ENCODE data around the gene BMP6.

Gene BMP6

GRCh38 chr6:7918403-7918802, 192.5 kb downstream of the BMP6 start:
- H3K36me3 ChIP-seq (replicated peaks; ENCODE audit: insufficient read depth, low read length) = no peaks in the 10 kb centered on the region
- H3F3A ChIP-seq (ENCODE audit: insufficient read depth, low read length) = peaks cover 43% of the 10 kb centered on the region
- no peak for TF ChIP-seq EZH2phosphoT487 (IDR thresholded peaks at IDR 0.05; ENCODE audit: low read length)
- no peak for TF ChIP-seq EZH2 (optimal IDR thresholded peaks at IDR 0.05; ENCODE audit: low read depth, low read length)
- TF ChIP-seq CTCF (IDR thresholded peaks at IDR 0.05; ENCODE audit: low read length) = no peak
- peak overlapping the region; percentile 54 for H3K4me2 ChIP-seq (ENCODE audit: low read depth, low read length)
- no peaks in the 10 kb centered on the region for H3K9me3 ChIP-seq (replicated peaks; ENCODE audit: insufficient read depth, low read length)
- no peak overlapping the region for H2AFZ ChIP-seq (ENCODE audit: low read length)
- H3K9me2 ChIP-seq (replicated peaks; ENCODE audit: insufficient read depth, low read length) = no peaks in the 10 kb centered on the region
- H3K9ac ChIP-seq (ENCODE audit: low read length) = peak overlapping the region; percentile 92
- H3K4me1 ChIP-seq (ENCODE audit: low read length) = peaks cover 77% of the 10 kb centered on the region
- H3K4me3 ChIP-seq (ENCODE audit: low read length) = no peak overlapping the region
- H3K27me3 ChIP-seq (replicated peaks; ENCODE audit: insufficient read depth, low read length) = no peaks in the 10 kb centered on the region
- peak overlapping the region; percentile 97 for H3K27ac ChIP-seq (ENCODE audit: low read length)
- no peak for DNase-seq
- H4K20me1 ChIP-seq (ENCODE audit: insufficient read depth, low read length) = no peaks in the 10 kb centered on the region
- H3K79me2 ChIP-seq (ENCODE audit: low read length) = peaks cover 57% of the 10 kb centered on the region

GRCh38 chr6:7919871-7920270, 194.0 kb downstream of the BMP6 start:
- H3K9me2 ChIP-seq (replicated peaks; ENCODE audit: insufficient read depth, low read length) = no peaks in the 10 kb centered on the region
- H3K9me3 ChIP-seq (replicated peaks; ENCODE audit: insufficient read depth, low read length) = no peaks in the 10 kb centered on the region
- no peak overlapping the region for H2AFZ ChIP-seq (ENCODE audit: low read length)
- H3K36me3 ChIP-seq (replicated peaks; ENCODE audit: insufficient read depth, low read length) = no peaks in the 10 kb centered on the region
- H3F3A ChIP-seq (ENCODE audit: insufficient read depth, low read length) = peaks cover 31% of the 10 kb centered on the region
- H3K27me3 ChIP-seq (replicated peaks; ENCODE audit: insufficient read depth, low read length) = no peaks in the 10 kb centered on the region
- H3K79me2 ChIP-seq (ENCODE audit: low read length) = peaks cover 42% of the 10 kb centered on the region
- H3K4me1 ChIP-seq (ENCODE audit: low read length) = peaks cover 62% of the 10 kb centered on the region
- no peak overlapping the region for H3K4me2 ChIP-seq (ENCODE audit: low read depth, low read length)
- H3K27ac ChIP-seq (ENCODE audit: low read length) = no peak overlapping the region
- DNase-seq = no peak
- H3K9ac ChIP-seq (ENCODE audit: low read length) = no peak overlapping the region
- no peaks in the 10 kb centered on the region for H4K20me1 ChIP-seq (ENCODE audit: insufficient read depth, low read length)
- TF ChIP-seq EZH2phosphoT487 (IDR thresholded peaks at IDR 0.05; ENCODE audit: low read length) (no peak), CTCF (IDR thresholded peaks at IDR 0.05; ENCODE audit: low read length) (no peak)
- H3K4me3 ChIP-seq (ENCODE audit: low read length) = no peak overlapping the region

GRCh38 chr6:7920425-7920824, 194.5 kb downstream of the BMP6 start:
- H3K9me3 ChIP-seq (replicated peaks; ENCODE audit: insufficient read depth, low read length) = no peaks in the 10 kb centered on the region

More at GRCh38 chr6:7920425-7920824, 194.5 kb downstream of the BMP6 start:
- no peak for DNase-seq
- Histone ChIP-seq H3F3A (ENCODE audit: insufficient read depth, low read length) (peaks cover 30% of the 10 kb centered on the region), H3K9me2 (replicated peaks; ENCODE audit: insufficient read depth, low read length) (no peaks in the 10 kb centered on the region), H3K36me3 (replicated peaks; ENCODE audit: insufficient read depth, low read length) (no peaks in the 10 kb centered on the region), H3K9ac (ENCODE audit: low read length) (no peak overlapping the region), H3K4me3 (ENCODE audit: low read length) (no peak overlapping the region), H3K79me2 (ENCODE audit: low read length) (peaks cover 37% of the 10 kb centered on the region), H2AFZ (ENCODE audit: low read length) (no peak overlapping the region), H4K20me1 (ENCODE audit: insufficient read depth, low read length) (no peaks in the 10 kb centered on the region), H3K27me3 (replicated peaks; ENCODE audit: insufficient read depth, low read length) (no peaks in the 10 kb centered on the region), H3K4me1 (ENCODE audit: low read length) (peaks cover 56% of the 10 kb centered on the region), H3K4me2 (ENCODE audit: low read depth, low read length) (no peak overlapping the region), H3K27ac (ENCODE audit: low read length) (no peak overlapping the region)
- TF ChIP-seq EZH2phosphoT487 (IDR thresholded peaks at IDR 0.05; ENCODE audit: low read length) = no peak
- no peak for TF ChIP-seq EZH2 (optimal IDR thresholded peaks at IDR 0.05; ENCODE audit: low read depth, low read length)
- no peak for TF ChIP-seq CTCF (IDR thresholded peaks at IDR 0.05; ENCODE audit: low read length)

Data from MM.1S (cell line).